Vagina (tissue), 2 donors: ENCODE data around the gene FYB1. TPM values are rescaled to one million over a fixed set of nuclear protein-coding genes. Genes with fewer than 3 reads are reported as not detected.
"Not testable (repeated sequence)": the region's sequence is repeated elsewhere in the genome, so short reads cannot be mapped to it uniquely, and the experiment has no call there.

Experiments used
- DNase-seq, 2 donors: peaks; one replicate each; pipeline ENCODE4 v3.0.0-alpha.2; 2017; ENCODE audit errors: extremely low spot score in 2 of 2
- H3K27ac ChIP-seq: fragments of 200-600 bp; sonication (generic); one replicate; pipeline ENCODE4 v1.5.1; 2019
- H3K27me3 ChIP-seq: fragments of 200-600 bp; sonication (generic); one replicate; pipeline ENCODE4 v1.5.1; 2019
- H3K36me3 ChIP-seq, 2 donors: fragments of 200-600 bp; sonication (generic); one replicate each; pipeline ENCODE4 v1.5.1; 2017 to 2019
- H3K4me1 ChIP-seq: fragments of 200-600 bp; sonication (generic); one replicate; pipeline ENCODE4 v1.5.1; 2019
- H3K4me3 ChIP-seq, 2 donors: fragments of 200-600 bp; sonication (generic); 1 replicate in 1 of 2; 2 replicates in 1 of 2; pipeline ENCODE4 v1.5.1; 2016 to 2019
- H3K9me3 ChIP-seq: fragments of 200-600 bp; sonication (generic); one replicate; pipeline ENCODE4 v1.5.1; 2019
- CTCF ChIP-seq, 3 experiments: fragments of 450-650 bp in 2 of 3; fragments of 200-600 bp in 1 of 3; sonication (generic) in 1 of 3; IDR thresholded peaks; one replicate each; pipeline ENCODE4 v1.5.1; 2017 to 2019; ENCODE audit warnings: antibody characterized with exemption in 3 of 3, mild to moderate bottlenecking in 2 of 3, moderate library complexity in 2 of 3
- POLR2A ChIP-seq, 2 donors: fragments of 450-650 bp; IDR thresholded peaks; one replicate each; pipeline ENCODE4 v1.6.1; 2017; ENCODE audit warnings: antibody characterized with exemption in 2 of 2, mild to moderate bottlenecking in 2 of 2, moderate library complexity in 2 of 2
- POLR2AphosphoS5 ChIP-seq, 2 donors: sonication (generic); formaldehyde crosslinking; IDR thresholded peaks; one replicate each; pipeline ENCODE4 v1.9.0; 2017; ENCODE audit warnings: antibody characterized with exemption in 2 of 2, mild to moderate bottlenecking in 2 of 2, low read depth in 1 of 2; ENCODE audit not compliant: insufficient read depth in 1 of 2
- intact Hi-C: fragments of 100-400 bp; cut with DNase I; formaldehyde crosslinking; loops from one replicate; pipeline ENCODE4 v1.15.1; 2023
- total RNA-seq: library from RNA; depleted of rRNA; stranded (reverse); fragments of >200 nt; gene quantifications from one replicate; pipeline ENCODE4 v1.2.3, GENCODE V29; 2016

The FYB1 gene
- total RNA-seq, 1 donor from 2014 or later: 10.8 TPM

GRCh38 chr5:39238366-39239105, 19.2 kb upstream of the FYB1 start:
- Histone ChIP-seq H3K4me3 (no peak overlapping the region), H3K36me3 (no peaks in the 10 kb centered on the region), H3K4me1 (no peaks in the 10 kb centered on the region), H3K27me3 (no peaks in the 10 kb centered on the region), H3K27ac (no peak overlapping the region), H3K9me3 (no peaks in the 10 kb centered on the region)
- intact Hi-C loops: no loop called here
- no peak for TF ChIP-seq POLR2A (IDR thresholded peaks at IDR 0.05)
- no peak for TF ChIP-seq CTCF (IDR thresholded peaks at IDR 0.05)
- TF ChIP-seq POLR2AphosphoS5 (IDR thresholded peaks at IDR 0.05; ENCODE audit: insufficient read depth in 1 of 2, low read depth in 1 of 2): no peak
- no peak for DNase-seq

- no peaks in the 10 kb centered on the region for H3K36me3 ChIP-seq
- no peak overlapping the region for H3K4me3 ChIP-seq
- intact Hi-C loops: no loop called here
- H3K27me3 ChIP-seq: no peaks in the 10 kb centered on the region
- no peak for TF ChIP-seq POLR2AphosphoS5 (IDR thresholded peaks at IDR 0.05; ENCODE audit: insufficient read depth in 1 of 2, low read depth in 1 of 2)
- no peak for TF ChIP-seq CTCF (IDR thresholded peaks at IDR 0.05)
- TF ChIP-seq POLR2A (IDR thresholded peaks at IDR 0.05): no peak
- no peaks in the 10 kb centered on the region for H3K9me3 ChIP-seq
- DNase-seq: no peak
- H3K4me1 ChIP-seq: no peaks in the 10 kb centered on the region
- H3K27ac ChIP-seq: no peak overlapping the region
Measured at GRCh38 chr5:39236718-39237117, 17.4 kb upstream of the FYB1 start.

GRCh38 chr5:39235648-39236047, 16.3 kb upstream of the FYB1 start:
- intact Hi-C loops: no loop called here
- no peak overlapping the region for H3K4me3 ChIP-seq
- DNase-seq: no peak
- TF ChIP-seq POLR2AphosphoS5 (IDR thresholded peaks at IDR 0.05; ENCODE audit: insufficient read depth in 1 of 2, low read depth in 1 of 2) (no peak), POLR2A (IDR thresholded peaks at IDR 0.05) (no peak), CTCF (IDR thresholded peaks at IDR 0.05) (no peak)
- no peak overlapping the region for H3K27ac ChIP-seq
- H3K9me3 ChIP-seq: no peaks in the 10 kb centered on the region
- no peaks in the 10 kb centered on the region for H3K4me1 ChIP-seq
- H3K27me3 ChIP-seq: no peaks in the 10 kb centered on the region
- no peaks in the 10 kb centered on the region for H3K36me3 ChIP-seq

GRCh38 chr5:39234494-39234893, 15.1 kb upstream of the FYB1 start:
- not testable (repeated sequence) for H3K36me3 ChIP-seq, H3K9me3 ChIP-seq, DNase-seq, H3K27ac ChIP-seq, H3K4me3 ChIP-seq, H3K4me1 ChIP-seq, H3K27me3 ChIP-seq
- intact Hi-C loops: loop anchor here (5.0 kb wide), 1 partner anchor 1157 kb away; no protein-coding TSS in a partner anchor

GRCh38 chr5:39233783-39234182, 14.4 kb upstream of the FYB1 start:
- Histone ChIP-seq H3K4me3 (no peak overlapping the region), H3K4me1 (no peaks in the 10 kb centered on the region), H3K27me3 (no peaks in the 10 kb centered on the region), H3K27ac (no peak overlapping the region), H3K9me3 (no peaks in the 10 kb centered on the region), H3K36me3 (no peaks in the 10 kb centered on the region)
- DNase-seq: no peak
- no peak for TF ChIP-seq POLR2A (IDR thresholded peaks at IDR 0.05)
- TF ChIP-seq CTCF (IDR thresholded peaks at IDR 0.05): no peak
- TF ChIP-seq POLR2AphosphoS5 (IDR thresholded peaks at IDR 0.05; ENCODE audit: insufficient read depth in 1 of 2, low read depth in 1 of 2): no peak
- intact Hi-C loops: loop anchor here (5.0 kb wide), 1 partner anchor 1156 kb away; no protein-coding TSS in a partner anchor
